NCI-H2227 treated with DMSO at 0.1 percent for 48 hours (cell line): ENCODE data around the gene C1orf115.
A peak's percentile ranks its signal among the peaks of the same experiment; 100 is the strongest.
"Not testable (repeated sequence)": the region's sequence is repeated elsewhere in the genome, so short reads cannot be mapped to it uniquely, and the experiment has no call there.

ENCODE experiments used
- DNase-seq: peaks from one replicate; lab custom pipeline; 2025; lab: John Stamatoyannopoulos, UW

The C1orf115 gene, protein sequence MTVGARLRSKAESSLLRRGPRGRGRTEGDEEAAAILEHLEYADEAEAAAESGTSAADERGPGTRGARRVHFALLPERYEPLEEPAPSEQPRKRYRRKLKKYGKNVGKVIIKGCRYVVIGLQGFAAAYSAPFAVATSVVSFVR

DNA sequence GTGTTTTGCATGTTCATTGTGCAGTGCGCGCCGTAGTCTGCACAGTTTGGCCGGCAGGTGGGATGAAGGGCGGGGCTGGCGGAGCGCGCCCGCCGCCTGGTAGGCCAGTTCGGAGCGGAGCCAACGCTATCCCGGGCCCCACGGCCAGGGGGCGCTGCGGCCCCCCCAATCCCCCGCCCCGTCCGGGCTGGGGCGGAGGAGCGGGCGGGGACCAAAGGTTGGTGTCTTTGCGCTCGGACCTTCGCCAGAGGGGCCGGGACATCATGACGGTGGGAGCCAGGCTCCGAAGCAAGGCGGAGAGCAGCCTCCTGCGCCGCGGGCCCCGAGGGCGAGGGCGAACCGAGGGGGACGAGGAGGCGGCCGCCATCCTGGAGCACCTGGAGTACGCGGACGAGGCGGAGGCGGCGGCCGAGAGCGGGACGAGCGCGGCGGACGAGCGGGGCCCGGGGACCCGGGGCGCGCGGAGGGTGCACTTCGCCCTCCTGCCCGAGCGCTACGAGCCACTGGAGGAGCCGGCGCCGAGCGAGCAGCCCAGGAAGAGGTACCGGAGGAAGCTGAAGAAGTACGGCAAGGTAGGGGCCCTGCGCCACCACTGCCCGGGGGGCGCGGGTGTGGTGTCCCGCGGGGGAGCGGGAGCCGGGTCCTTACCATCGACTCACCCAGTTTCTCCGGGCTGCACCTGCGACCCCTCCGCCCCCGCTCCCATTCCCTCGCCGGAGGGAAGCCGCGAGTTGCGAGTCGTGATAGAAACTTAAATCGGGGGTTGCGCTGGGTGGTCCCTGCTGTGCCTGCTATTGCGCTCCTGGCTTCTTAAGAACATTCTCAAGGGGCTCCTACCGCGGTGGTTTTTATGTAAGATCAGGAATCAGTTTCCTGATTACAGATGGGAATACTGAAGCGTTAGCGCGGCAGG lies at the start of gene C1orf115:
TSS of gene C1orf115 (plus strand) at position 224 of the 913 bp plus-strand sequence. CDS start at position 264, 40 bp downstream.
- DNase-seq = peak; percentile 72

DNA sequence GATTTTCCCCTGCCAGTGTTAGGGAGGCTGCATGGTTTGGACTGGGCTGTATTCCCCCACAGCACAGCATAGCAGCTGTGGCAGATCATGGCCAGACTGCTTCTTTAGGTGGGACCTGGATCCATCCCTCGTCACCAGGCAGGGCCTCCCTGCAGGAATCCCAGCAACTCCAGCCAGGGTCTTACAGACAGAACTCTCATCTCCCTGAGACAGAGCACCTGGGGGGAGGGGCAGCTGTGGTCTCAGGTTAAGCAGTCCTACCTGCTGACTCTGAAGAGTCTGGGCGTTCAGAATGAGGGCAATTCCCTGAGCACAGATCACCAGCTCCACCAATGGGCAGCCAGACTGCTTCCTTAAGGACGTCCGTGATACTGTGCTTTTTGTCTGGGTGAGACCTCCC lies 47.9 kb upstream of the C1orf115 start:
- no peak for DNase-seq

DNA sequence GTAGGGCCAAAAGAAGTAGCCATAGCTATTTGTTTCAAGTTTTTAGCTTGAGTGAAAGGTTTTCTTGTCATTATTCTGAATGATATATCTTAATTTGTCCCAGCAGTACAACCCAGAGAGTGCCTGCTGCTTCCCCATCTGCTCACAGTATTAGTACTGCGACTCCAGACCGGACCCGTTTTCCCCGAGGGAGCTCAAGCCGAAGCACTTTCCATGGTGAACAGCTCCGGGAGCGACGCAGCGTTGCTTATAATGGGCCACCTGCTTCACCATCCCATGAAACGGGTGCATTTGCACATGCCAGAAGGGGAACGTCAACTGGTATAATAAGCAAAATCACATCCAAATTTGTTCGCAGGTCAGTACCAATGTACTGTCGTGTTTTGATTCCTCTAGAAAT lies 37.2 kb upstream of the C1orf115 start:
- DNase-seq = no peak

DNA sequence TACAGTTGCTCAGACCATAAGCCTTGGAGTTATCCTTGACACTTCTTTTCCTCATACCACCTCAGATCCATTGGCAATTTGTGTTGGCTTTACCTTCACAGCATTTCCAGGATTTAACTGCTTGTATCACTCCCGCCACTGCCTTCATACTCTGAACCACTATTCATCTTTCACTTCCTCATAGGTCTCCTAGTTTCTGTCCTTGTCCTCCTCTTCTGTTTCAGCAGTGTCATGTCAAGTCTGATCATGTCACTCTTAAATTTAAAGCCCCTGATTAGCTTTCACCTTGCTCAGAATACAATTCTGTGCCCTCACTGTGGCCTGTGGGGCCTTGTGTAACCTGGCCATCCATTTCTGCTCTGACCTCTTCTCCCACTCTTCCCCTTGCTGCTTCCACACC lies 34.7 kb upstream of the C1orf115 start:
- no peak for DNase-seq

DNA sequence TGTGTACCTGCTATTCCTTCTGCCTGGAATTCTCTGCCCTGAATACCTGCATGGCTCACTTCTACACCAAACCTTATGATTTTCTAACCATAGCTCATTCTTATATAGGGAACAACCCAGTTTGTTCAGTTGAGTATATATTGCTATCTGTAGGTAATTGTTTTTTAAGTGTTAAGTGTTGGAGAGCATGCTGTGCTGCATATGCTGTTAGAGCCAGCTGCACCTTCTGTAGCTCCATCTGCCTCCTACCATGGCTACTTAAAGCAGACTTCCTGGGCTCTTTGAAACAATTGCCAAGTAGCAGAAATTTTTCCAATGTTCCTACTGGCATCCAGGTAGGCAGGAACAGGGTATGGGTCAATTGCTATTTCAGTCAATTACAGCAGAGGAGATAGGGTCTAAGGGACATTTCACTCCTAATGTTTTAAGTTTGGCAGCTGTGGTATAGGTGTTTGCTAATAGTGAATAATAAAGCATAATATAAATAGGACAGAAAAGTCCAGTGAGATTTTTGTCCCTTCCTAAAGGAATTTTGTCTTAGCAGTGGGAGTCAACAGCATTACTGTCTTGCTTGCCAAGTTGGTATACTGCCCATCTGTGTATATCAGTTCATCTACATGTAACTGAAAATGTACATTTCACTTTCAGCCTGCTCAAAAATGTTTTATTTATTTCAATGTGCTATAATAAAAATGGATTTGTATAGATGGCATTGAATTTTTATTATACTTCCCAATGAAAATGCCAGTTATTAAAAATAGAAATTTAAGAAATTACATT lies 34.0 kb upstream of the C1orf115 start:
- DNase-seq = no peak

DNA sequence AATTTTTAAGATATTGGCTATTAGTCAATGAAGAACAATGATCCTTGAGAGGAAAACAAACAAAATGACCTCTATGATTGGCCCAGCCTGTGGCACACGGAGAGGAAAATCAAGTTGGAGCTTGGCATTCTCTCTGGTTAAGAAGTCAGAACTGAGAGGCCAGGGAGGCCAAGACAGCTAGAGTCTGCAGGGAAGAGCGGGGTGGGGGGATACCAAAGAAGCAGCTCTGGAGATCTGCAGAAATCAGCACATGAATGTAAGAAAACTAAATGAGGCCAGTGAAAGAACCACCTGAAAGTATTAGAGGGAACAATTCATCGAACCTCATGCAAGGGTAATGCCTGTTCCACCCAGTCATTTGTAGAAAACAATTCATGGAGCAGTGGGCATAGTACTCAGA lies 23.8 kb upstream of the C1orf115 start:
- DNase-seq = no peak

DNA sequence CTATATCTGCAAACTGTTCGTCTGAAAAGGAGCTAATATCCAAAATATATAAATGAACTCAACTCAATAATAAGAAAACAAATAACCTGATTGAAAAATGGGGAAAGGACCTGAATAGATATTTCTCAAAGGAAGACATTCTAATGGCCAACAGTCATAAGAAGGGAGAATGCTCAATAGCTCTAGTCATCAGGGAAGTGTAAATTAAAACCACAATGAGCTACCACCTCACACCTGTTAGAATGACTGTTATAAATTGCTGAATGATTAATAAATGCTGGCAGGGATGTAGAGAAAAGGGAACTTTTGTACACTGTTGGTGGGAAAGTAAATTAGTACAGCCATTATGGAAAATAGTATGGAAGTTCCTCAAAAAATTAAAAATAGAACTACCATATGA lies 21.2 kb upstream of the C1orf115 start:
- DNase-seq = no peak

DNA sequence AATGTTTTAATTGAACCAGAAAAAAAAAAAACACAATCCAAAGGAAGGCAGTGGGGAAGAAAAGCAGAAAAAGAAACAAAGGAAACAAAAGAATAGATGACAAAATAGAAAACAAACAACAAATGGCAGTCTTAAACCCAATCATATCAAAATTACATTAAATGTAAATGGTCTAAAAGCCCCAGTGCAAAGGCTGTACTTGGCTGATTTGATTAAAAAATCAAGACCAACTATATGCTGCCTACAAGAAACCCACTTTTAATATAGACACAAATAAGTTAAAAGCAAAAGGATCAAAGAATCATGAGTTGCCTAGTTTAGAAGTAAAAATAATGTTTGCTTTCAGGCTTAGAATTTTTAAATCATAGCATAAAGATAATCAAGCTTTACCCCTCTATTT lies 19.8 kb upstream of the C1orf115 start:
- DNase-seq = no peak

DNA sequence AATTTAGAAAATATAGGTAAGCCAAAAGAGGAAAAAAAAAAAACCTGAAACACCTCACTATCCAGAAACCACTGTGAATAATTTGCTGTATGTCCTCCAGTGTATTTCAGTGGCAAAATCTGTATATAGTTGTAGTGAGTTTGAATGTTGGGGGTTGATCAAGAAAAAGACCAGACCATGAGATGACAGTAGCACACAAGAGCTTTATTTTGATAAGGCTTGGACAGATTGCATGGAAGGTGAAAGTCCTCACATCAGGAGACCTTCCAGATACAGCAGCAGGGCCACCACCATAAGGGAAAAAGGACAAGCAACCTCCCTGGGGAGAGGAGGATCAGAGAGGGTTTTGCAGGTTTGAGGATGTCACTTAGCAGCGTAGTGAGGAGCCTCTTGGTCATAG lies 16.2 kb upstream of the C1orf115 start:
- DNase-seq = no peak

DNA sequence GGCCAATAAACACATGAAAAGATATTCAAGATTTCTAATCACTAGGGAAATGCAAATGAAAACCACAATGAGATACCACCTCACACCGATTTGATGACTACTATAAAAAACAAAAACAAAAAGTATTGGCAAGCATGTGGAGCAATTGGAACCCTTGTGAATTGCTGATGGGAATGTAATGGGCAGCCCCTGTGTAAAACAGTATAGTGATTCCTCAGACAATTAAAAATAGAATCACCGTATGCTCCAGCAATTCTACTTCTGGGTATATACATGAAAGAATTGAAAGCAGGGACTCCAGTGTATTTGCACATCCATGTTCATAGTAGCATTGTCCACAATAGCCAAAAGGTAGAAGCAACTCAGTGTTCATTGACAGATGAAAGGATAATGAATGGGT lies 12.9 kb upstream of the C1orf115 start:
- no peak for DNase-seq

DNA sequence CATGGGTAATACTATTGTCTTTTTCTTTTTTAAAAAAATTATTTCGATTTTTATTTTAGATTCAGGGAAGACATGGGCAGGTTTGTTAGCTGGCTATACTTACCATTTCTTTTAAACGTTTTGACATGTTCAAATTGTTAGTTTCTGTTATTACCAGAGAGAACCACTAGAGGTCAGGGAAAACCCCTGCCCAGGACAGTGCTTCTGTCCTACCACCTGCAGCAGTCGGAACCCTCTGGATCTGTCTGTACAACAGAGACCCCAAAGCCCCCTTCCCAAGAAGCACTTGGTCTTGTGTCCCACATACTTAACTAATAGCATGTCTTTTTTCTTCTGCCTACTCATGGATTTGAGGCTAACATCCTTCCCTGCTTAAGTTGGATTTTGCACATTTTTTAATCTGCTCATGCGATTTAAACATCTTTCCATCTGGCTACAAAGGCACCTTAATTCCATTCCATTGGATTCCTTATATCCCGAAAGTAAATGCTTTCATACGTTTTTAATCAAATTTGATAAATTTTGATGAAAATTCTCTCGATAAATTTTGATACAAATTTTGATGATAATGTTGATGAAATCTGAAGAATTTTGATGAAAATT lies 10.0 kb upstream of the C1orf115 start:
- peak; percentile 43 for DNase-seq

DNA sequence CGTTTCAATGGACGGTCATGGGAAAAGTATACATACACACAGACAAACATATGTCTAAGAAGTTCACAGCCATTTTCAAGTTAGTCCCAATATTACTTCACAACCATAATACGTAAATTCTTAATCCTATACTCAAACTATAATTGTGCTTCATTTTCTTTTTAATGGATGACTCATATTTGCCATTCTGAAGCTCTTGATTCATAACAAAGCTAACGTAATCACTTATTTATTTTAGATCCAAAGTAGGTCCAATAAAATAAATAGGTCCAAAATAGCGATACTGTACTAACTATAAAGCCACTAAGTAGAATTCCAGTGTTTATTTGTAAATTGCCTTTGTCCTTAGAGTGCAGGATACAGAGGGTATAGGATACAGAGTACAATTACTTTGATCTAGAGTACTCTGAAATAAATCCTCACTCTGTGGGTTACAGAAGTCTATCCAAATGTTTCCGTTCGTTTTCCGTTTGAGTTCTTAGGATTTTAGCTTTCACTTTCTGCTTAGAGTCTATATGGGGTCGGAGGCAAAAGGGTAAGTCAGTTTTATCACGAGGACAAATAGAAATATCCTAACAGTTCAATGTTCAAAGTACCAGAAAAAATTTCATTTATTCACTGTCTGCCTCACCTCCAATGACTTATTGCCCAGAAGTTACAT lies 8.8 kb upstream of the C1orf115 start:
- no peak for DNase-seq

DNA sequence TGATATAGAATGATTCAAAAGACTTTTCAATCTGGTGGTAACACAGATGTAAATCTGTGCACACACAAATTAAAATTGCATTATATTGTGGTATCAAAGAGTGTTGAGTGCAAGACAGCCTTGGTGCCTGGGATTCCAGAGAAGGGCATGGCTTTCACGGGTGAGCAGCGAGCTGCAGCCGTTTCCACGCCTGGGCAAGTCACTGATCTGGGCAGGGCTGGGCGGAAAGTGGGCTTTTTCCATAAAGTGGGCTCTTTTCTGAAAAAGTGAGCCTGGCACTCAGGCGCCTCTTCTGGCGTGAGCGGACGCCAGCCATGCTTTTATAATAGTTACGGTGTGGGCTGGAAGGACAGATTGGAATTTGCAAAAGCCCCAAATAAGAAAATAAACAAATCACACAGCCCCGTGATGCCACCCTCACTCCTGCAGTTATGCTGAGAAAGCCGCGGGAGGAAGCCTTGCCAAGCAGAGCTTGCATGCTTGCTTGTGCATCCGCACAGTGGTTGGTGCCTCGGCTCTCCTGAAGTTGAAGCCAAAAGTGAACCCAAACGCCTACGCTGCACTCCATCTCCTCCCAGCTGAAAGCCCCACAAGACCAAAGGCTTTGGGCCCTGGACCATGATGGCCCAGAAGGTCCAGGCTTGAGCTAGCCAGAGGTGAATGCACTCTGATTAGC lies 7.1 kb upstream of the C1orf115 start:
- DNase-seq = no peak

DNA sequence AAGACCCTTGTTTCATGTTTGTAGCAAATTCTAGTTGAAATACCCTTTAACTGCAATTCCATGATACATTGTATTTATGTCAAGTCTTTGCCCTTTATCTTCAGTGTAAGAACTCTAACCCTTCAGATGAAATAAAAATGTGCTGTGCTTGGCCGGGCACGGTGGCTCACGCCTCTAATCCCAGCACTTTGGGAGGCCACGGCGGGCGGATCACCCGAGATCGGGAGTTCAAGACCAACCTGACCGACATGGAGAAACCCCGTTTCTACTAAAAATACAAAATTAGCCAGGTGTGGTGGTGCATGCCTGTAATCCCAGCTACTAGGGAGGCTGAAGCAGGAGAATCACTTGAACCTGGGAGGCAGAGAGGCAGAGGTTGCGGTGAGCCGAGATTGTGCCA lies 6.4 kb upstream of the C1orf115 start:
- DNase-seq = not testable (repeated sequence)

DNA sequence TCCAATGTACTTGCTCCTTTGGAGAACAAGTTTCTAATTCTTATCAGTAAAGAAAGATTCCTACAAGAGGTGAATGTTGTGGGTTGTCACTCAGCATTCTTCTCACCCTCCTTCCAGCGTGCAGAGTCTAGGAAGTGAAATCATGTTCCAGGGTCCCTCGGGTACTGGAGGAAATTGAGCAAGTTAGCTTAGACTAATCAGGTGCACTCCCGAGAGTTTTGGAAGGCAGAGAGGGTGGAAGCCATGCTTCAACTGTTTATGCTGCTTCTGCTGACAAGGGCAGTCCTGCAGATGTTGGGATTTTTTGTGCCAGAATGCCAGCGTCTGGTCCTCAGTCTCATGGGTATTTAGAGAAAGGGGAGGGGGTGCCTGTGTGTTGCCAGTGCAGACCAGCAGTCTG lies 5.3 kb upstream of the C1orf115 start:
- no peak for DNase-seq

DNA sequence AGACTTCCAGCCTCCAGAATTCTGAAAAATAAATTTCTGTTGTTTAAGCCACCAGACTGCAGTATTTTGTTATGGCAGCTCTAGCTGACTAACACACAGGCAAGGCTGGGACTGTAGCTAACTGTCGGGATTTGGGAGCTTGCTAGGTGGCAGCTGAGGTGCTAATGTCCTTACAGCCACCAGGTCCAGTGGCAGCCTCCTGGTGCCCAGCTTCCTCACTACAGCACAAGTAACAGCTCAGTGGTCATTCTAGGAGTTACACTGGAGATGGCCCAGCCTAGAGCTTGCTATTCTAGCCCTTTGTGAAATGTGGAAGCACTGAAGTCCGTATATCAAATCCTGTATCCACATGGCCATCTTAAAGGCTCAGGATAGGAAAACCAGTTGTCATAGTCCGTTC lies 4.3 kb upstream of the C1orf115 start:
- DNase-seq = no peak

DNA sequence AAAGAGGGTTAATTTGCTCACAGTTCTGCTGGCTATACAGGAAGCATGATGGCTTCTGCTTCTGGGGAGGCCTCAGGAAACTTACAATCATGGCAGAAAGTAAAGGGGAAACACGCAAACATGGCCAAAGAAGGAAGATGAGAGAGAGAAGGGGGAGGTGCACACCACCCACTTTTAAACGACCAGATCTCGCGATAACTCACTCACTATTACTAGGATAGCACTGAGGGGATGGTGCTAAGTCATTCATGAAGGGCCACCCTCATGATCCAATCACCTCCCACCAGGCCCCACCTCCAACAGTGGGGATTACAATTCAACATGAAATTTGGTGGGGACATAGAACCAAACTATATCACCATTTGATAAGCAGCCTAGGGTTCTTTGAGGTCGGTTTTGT lies 2.4 kb upstream of the C1orf115 start:
- no peak for DNase-seq

DNA sequence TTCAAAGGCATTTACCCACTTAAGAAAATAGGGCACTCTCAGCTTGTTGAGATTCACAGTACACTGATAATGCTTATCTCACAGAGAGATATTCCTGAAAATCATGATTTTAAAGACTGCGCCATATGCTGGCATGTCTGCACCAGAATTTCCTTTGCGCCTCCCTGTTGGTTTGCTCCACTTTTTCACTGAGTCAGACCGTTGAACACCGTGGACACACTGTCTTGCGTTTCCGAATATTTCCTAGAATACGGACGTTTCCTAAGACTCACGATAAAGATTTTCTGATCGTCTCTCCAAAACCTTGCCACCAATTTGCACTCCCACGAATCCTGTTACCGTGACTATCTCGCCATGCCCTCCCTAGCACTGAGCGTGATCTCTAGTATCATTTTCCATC lies 497 bp upstream of the C1orf115 start:
- no peak for DNase-seq

DNA sequence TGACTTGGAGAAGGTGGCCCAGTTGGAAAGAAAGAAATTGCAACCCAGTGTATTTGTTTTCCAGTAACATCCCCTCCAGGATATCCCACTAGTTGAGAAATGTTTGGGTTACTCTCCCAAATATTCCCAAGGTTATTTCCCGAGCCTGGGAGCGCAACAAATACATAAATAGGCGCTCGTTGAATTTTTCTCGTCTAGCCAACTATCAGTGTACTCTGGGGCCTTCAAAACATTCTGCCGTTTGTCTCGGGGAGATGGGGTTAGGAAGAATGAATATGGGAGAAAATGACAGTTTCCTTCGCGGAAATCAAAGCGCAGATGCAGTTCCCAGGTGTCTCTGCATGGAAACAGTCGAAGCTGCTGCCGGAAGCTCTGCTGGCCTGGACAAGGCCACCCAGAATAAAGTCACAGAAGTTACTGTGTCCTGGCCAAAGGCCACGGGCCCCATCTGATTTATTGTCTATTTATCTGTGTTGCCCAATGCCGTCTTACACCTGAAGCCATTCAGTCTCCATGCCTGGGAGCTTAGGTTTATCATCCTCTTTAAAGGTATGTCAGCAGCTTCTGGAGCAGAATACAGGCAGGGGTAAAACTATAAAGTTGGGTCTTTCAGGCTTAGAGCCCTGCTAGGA lies 1.0 kb downstream of the C1orf115 start:
- no peak for DNase-seq

DNA sequence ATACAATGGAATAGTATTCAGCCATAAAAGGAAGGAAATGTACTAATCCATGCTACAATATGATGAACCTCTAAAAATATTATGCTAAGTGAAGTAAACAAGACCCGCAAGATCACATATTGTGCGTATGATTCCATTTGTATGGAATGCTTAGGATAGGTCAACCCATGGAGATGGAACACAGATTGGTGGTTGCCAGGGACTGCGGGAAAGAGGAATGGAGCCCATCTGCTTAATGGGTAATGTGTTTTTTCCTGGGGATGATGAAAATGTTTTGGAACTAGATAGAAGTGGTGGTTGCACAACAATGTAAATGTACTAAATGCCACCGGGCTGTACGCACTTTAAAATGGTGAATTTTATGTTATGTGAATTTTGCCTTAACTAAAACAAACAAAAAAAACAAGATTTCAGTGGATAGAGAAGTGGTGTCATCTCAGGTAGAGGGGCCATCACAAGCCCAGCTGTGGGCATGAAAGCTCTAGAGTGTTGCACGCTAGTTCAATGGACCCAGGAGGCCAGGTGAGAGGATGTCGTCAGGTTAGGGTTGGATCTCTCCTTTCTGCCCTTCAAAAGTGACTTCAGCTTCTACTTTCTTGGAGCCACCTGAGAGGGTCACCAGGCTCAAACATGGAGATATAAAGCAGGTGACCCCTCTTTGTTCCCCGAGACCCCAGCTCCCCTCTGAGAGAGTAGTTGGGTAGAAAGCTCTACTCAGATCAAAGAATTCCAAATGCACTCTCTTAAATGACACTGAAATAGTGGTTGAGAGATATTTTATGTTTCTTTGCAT lies 2.5 kb downstream of the C1orf115 start:
- DNase-seq = no peak
